SK-N-SH (cell line): ENCODE results near the gene KCNB1. TPM values are rescaled to one million over a fixed set of nuclear protein-coding genes. Genes with fewer than 3 reads are reported as not detected.
A peak's percentile ranks its signal among the peaks of the same experiment; 100 is the strongest.

Experiments used
- CHD2 ChIP-seq: fragments of 150-350 bp; IDR thresholded peaks from 2 replicates; pipeline ENCODE4 v1.6.1; 2018; ENCODE audit warnings: low read length; ENCODE audit not compliant: partially characterized antibody
- ELF1 ChIP-seq: IDR thresholded peaks from 2 replicates; pipeline ENCODE4 v1.4.0; 2012
- FOXJ3 ChIP-seq: sonication (generic); formaldehyde crosslinking; IDR thresholded peaks from 2 replicates; pipeline ENCODE4 v1.5.1; 2020; ENCODE audit warnings: mild to moderate bottlenecking, missing genetic modification reagents
- FOXM1 ChIP-seq: IDR thresholded peaks from 2 replicates; pipeline ENCODE4 v1.4.0; 2012; ENCODE audit warnings: low read depth, mild to moderate bottlenecking
- MAX ChIP-seq: IDR thresholded peaks from 2 replicates; pipeline ENCODE4 v1.4.0; 2012; ENCODE audit warnings: low read depth
- MEF2A ChIP-seq: IDR thresholded peaks from 2 replicates; pipeline ENCODE4 v1.4.0; 2012; ENCODE audit warnings: low read depth, borderline replicate concordance
- MXI1 ChIP-seq: IDR thresholded peaks from 2 replicates; pipeline ENCODE4 v1.6.1; 2012; ENCODE audit warnings: mild to moderate bottlenecking, low read depth, low read length, improper control_type of control experiment
- NFIC ChIP-seq: IDR thresholded peaks from 2 replicates; pipeline ENCODE4 v1.4.0; 2012; ENCODE audit warnings: borderline replicate concordance
- POLR2AphosphoS5 ChIP-seq: IDR thresholded peaks from 2 replicates; pipeline ENCODE4 v1.6.1; 2012; ENCODE audit warnings: low read depth, low read length
- RAD21 ChIP-seq: IDR thresholded peaks from 2 replicates; pipeline ENCODE4 v1.6.1; 2012; ENCODE audit warnings: mild to moderate bottlenecking, low read length
- REST ChIP-seq: IDR thresholded peaks from 2 replicates; pipeline ENCODE4 v1.6.1; 2012; ENCODE audit warnings: mild to moderate bottlenecking, low read depth, low read length, moderate library complexity
- RFX5 ChIP-seq: IDR thresholded peaks from 2 replicates; pipeline ENCODE4 v1.6.1; 2012; ENCODE audit warnings: mild to moderate bottlenecking, improper control_type of control experiment, low read length
- RXRA ChIP-seq: IDR thresholded peaks from 2 replicates; pipeline ENCODE4 v1.4.0; 2012; ENCODE audit warnings: low read depth, mild to moderate bottlenecking, borderline replicate concordance
- SIN3A ChIP-seq: IDR thresholded peaks from 2 replicates; pipeline ENCODE4 v1.6.1; 2012; ENCODE audit warnings: low read depth, mild to moderate bottlenecking, low read length, moderate library complexity, borderline replicate concordance
- TCF12 ChIP-seq: IDR thresholded peaks from 2 replicates; pipeline ENCODE4 v1.4.0; 2012
- TEAD4 ChIP-seq: IDR thresholded peaks from 2 replicates; pipeline ENCODE4 v1.4.0; 2012; ENCODE audit warnings: mild to moderate bottlenecking, borderline replicate concordance; ENCODE audit not compliant: insufficient read depth
- USF1 ChIP-seq: IDR thresholded peaks from 2 replicates; pipeline ENCODE4 v1.4.0; 2012; ENCODE audit warnings: low read depth, borderline replicate concordance
- YY1 ChIP-seq: IDR thresholded peaks from 2 replicates; pipeline ENCODE4 v1.4.0; 2012; ENCODE audit warnings: low read depth, mild to moderate bottlenecking
- ZBTB33 ChIP-seq: IDR thresholded peaks from 2 replicates; pipeline ENCODE4 v1.4.0; 2012; ENCODE audit warnings: low read depth, borderline replicate concordance
- polyA plus RNA-seq, 3 experiments: library from polyadenylated mRNA; depleted of rRNA; stranded (reverse); fragments of >200 nt; gene quantifications; 2 replicates each; pipeline ENCODE4 v1.2.3, GENCODE V29; 2012

The KCNB1 gene
- polyA plus RNA-seq, 1 of the 3 experiments (the other 2 are of a cell fraction) = 0.82 TPM

- TF ChIP-seq REST = 0 out of 2 replicates have a peak, but pooled peaks have one; percentile 22
- TF ChIP-seq CHD2 = no peak
- TF ChIP-seq TEAD4 = peak; percentile 70; the same call in 1 of the 2 replicates
- no peak for TF ChIP-seq FOXJ3 (CRISPR knock-in tag)
- TF ChIP-seq RAD21 = no peak
- TF ChIP-seq NFIC = peak; percentile 82
- peak; percentile 66 for TF ChIP-seq ELF1
- TF ChIP-seq USF1 = no peak
- no peak for TF ChIP-seq YY1
- peak; percentile 79 for TF ChIP-seq TCF12
- TF ChIP-seq RXRA = peak; percentile 79; the same call in 1 of the 2 replicates
- no peak; the same call in 1 of the 2 replicates for TF ChIP-seq POLR2AphosphoS5
- TF ChIP-seq SIN3A = peak; percentile 54; the same call in 1 of the 2 replicates
- no peak for TF ChIP-seq FOXM1
- TF ChIP-seq MEF2A = peak; percentile 88; the same call in 1 of the 2 replicates
- TF ChIP-seq MXI1 = no peak
- TF ChIP-seq ZBTB33 = no peak
- TF ChIP-seq MAX = peak; percentile 67
- no peak for TF ChIP-seq RFX5
Observed at GRCh38 chr20:49344975-49345374, 137.5 kb downstream of the KCNB1 start (continued).
